Measurements from ENCODE around the gene ARHGAP24. TPM values are rescaled to one million over a fixed set of nuclear protein-coding genes. Genes with fewer than 3 reads are reported as not detected.

The ARHGAP24 gene
- total and polyA plus RNA-seq, 2 of the 13 experiments (the other 11 are each of a cell fraction or from before 2014, with no cell fraction given): 0.07 to 0.55 TPM

- no peaks in the 10 kb centered on the region for H4K20me1 ChIP-seq (ENCODE audit: insufficient read depth, low read length)
- TF ChIP-seq EEA1 (CRISPR knock-in tag; IDR thresholded peaks at IDR 0.05; ENCODE audit: borderline replicate concordance) (no peak), HNF1A (IDR thresholded peaks at IDR 0.05; ENCODE audit: low read depth) (no peak), HNF1A (CRISPR knock-in tag; IDR thresholded peaks at IDR 0.05; ENCODE audit: borderline replicate concordance) (no peak), TEAD3 (CRISPR knock-in tag; optimal IDR thresholded peaks at IDR 0.05; ENCODE audit: borderline replicate concordance) (no peak), ISL2 (CRISPR knock-in tag; IDR thresholded peaks at IDR 0.05) (no peak), ONECUT2 (CRISPR knock-in tag; IDR thresholded peaks at IDR 0.05) (no peak), TIGD3 (CRISPR knock-in tag; IDR thresholded peaks at IDR 0.05; ENCODE audit: borderline replicate concordance) (no peak)
- no peaks in the 10 kb centered on the region for H3K36me3 ChIP-seq (replicated peaks in 1 of 2; ENCODE audit: control insufficient read depth in 1 of 2, insufficient read depth in 2 of 2, low read length in 2 of 2)
- H3K9me3 ChIP-seq (ENCODE audit: low read length): no peaks in the 10 kb centered on the region
- BruUV-seq (replicated peaks): no TSS peak
- no peak overlapping the region for H3K4me3 ChIP-seq (replicated peaks in 1 of 3; ENCODE audit: insufficient read depth in 1 of 3, low read depth in 2 of 3, low read length in 3 of 3)
- in situ Hi-C loops (cut with HindIII; ENCODE audit: extremely low pct_ligation_motif_present, low pct_unique_long_range_greater_than_20kb) (no loop called here), intact Hi-C loops (cut with micrococcal nuclease; ENCODE audit: unreplicated experiment) (no loop called here)
- FAIRE-seq (no peak), DNase-seq (ENCODE audit: low spot score) (no peak), ATAC-seq (no peak)
- ChIA-PET POLR2A (no interaction called here), CTCF (ENCODE audit: low intra/inter-chr PET ratio, low total read pairs) (no interaction called here)
- no peak overlapping the region for H3K4me2 ChIP-seq (ENCODE audit: low read depth, low read length)
- no peak overlapping the region for H3K27ac ChIP-seq (ENCODE audit: extremely low read length, insufficient read depth, low read length)
- H3K4me1 ChIP-seq (ENCODE audit: insufficient read depth, low read length): no peaks in the 10 kb centered on the region
- no peak overlapping the region for H3K9ac ChIP-seq (ENCODE audit: insufficient read depth, low read depth, low read length)
- H3K79me2 ChIP-seq (ENCODE audit: insufficient read depth, low read length): no peaks in the 10 kb centered on the region
- no peak overlapping the region for H2AFZ ChIP-seq (ENCODE audit: low read length)
- no peaks in the 10 kb centered on the region for H3K27me3 ChIP-seq (ENCODE audit: control insufficient read depth in 1 of 2, insufficient read depth in 2 of 2, low read length in 2 of 2)
- 65% methylated on average over 3 of the region's 3 CpGs for WGBS (ENCODE audit: low lambda C conversion rate)
Measured at GRCh38 chr4:85499573-85499972, 24.6 kb downstream of the ARHGAP24 start.

Data from HepG2 (cell line).